B cell (primary cell): Measurements from ENCODE around the gene PRSS38. TPM values are rescaled to one million over a fixed set of nuclear protein-coding genes. Genes with fewer than 3 reads are reported as not detected.

ENCODE experiments used
- ATAC-seq: fragments of 200-7000 bp; cut with Tn5 transposase; one replicate; pipeline ENCODE4 v1.10.0; 2021; ENCODE audit warnings: low read depth, mild to moderate bottlenecking, moderate number of reproducible peaks, moderate library complexity
- CTCF ChIA-PET: fragments of 350-600 bp; sonication (Branson Sonifier 250); formaldehyde crosslinking; loops from one replicate; lab custom pipeline; 2021; ENCODE audit warnings: antibody characterized with exemption, inconsistent platforms; lab: Charles Lee
- POLR2A ChIA-PET: fragments of 350-600 bp; sonication (Branson Sonifier 250); formaldehyde crosslinking; loops from one replicate; lab custom pipeline; 2021; ENCODE audit warnings: antibody characterized with exemption; lab: Charles Lee
- DNase-seq: peaks from one replicate; pipeline ENCODE4 v3.0.0; 2013
- H2AFZ ChIP-seq: 2 replicates; pipeline ENCODE4 v1.6.1; 2012; ENCODE audit warnings: mild to moderate bottlenecking, low read depth, low read length; ENCODE audit not compliant: insufficient read depth, poor library complexity, severe bottlenecking
- H3K27ac ChIP-seq, 2 donors: 1 replicate in 1 of 2; 2 replicates in 1 of 2; pipeline ENCODE4 v1.5.1; 2012 to 2013; ENCODE audit warnings: low read length in 2 of 2, mild to moderate bottlenecking in 2 of 2, moderate library complexity in 1 of 2
- H3K27me3 ChIP-seq, 4 experiments: fragments of 200-600 bp in 1 of 4; sonication (generic) in 1 of 4; replicated peaks in 1 of 4; 1 replicate in 2 of 4; 2 replicates in 2 of 4; pipeline versions ENCODE4 v1.6.1 to v1.7.0; 2013 to 2016; ENCODE audit warnings: low read length in 3 of 4, mild to moderate bottlenecking in 2 of 4, mixed read lengths in 1 of 4, moderate library complexity in 1 of 4; ENCODE audit not compliant: insufficient read depth in 4 of 4, control insufficient read depth in 3 of 4; ENCODE audit errors: control extremely low read depth in 1 of 4
- H3K36me3 ChIP-seq, 2 experiments: replicated peaks in 1 of 2; 1 replicate in 1 of 2; 2 replicates in 1 of 2; pipeline versions ENCODE4 v1.6.1 to v1.7.1; 2013; ENCODE audit warnings: low read length in 1 of 2; ENCODE audit not compliant: insufficient read depth in 2 of 2, control insufficient read depth in 1 of 2; ENCODE audit errors: control extremely low read depth in 1 of 2, extremely low read depth in 1 of 2
- H3K4me1 ChIP-seq, 2 donors: fragments of 200-600 bp in 1 of 2; sonication (generic) in 1 of 2; 1 replicate in 1 of 2; 2 replicates in 1 of 2; pipeline versions ENCODE4 v1.5.1 to v1.6.1; 2013 to 2017; ENCODE audit warnings: low read length in 2 of 2; ENCODE audit not compliant: control insufficient read depth in 2 of 2, insufficient read depth in 2 of 2
- H3K4me2 ChIP-seq: replicated peaks from 2 replicates; pipeline ENCODE3; 2012; ENCODE audit warnings: mild to moderate bottlenecking, low read depth, low read length; ENCODE audit not compliant: poor library complexity, severe bottlenecking
- H3K4me3 ChIP-seq, 5 experiments: fragments of 200-600 bp in 1 of 5; sonication (generic) in 1 of 5; 1 replicate in 3 of 5; 2 replicates in 2 of 5; pipeline versions ENCODE4 v1.5.1 to v1.7.0; 2011 to 2016; ENCODE audit warnings: low read length in 4 of 5, mild to moderate bottlenecking in 4 of 5, low read depth in 2 of 5, control low read depth in 1 of 5, moderate library complexity in 1 of 5; ENCODE audit not compliant: insufficient read depth in 1 of 5; ENCODE audit errors: control extremely low read depth in 1 of 5, extremely low read depth in 1 of 5
- H3K79me2 ChIP-seq: fragments of 200-600 bp; sonication (generic); one replicate; pipeline ENCODE4 v1.6.0; 2016; ENCODE audit warnings: low read length; ENCODE audit not compliant: control insufficient read depth, insufficient read depth
- H3K9ac ChIP-seq: fragments of 200-600 bp; sonication (generic); 2 replicates; pipeline ENCODE4 v1.6.1; 2017; ENCODE audit warnings: mild to moderate bottlenecking, low read length, moderate library complexity
- H3K9me3 ChIP-seq, 3 donors: one replicate each; pipeline versions ENCODE4 v1.6.1 to v1.7.1; 2013; ENCODE audit warnings: low read length in 2 of 3; ENCODE audit not compliant: control insufficient read depth in 2 of 3, insufficient read depth in 1 of 3; ENCODE audit errors: control extremely low read depth in 1 of 3
- H4K20me1 ChIP-seq: 2 replicates; pipeline ENCODE4 v1.6.0; 2012; ENCODE audit warnings: mild to moderate bottlenecking, low read length; ENCODE audit not compliant: insufficient read depth, control insufficient read depth, poor library complexity, severe bottlenecking
- H3K27ac Mint-ChIP-seq: one replicate; pipeline ENCODE4 v1.8.0; 2021; ENCODE audit warnings: mixed read lengths
- H3K27me3 Mint-ChIP-seq: one replicate; pipeline ENCODE4 v1.8.0; 2021; ENCODE audit warnings: mixed read lengths
- H3K4me1 Mint-ChIP-seq: one replicate; pipeline ENCODE4 v1.8.0; 2021; ENCODE audit warnings: mixed read lengths
- H3K4me3 Mint-ChIP-seq: one replicate; pipeline ENCODE4 v1.8.0; 2021; ENCODE audit warnings: mixed read lengths
- H3K9me3 Mint-ChIP-seq: one replicate; pipeline ENCODE4 v1.8.0; 2022; ENCODE audit warnings: mixed read lengths; ENCODE audit not compliant: insufficient read depth
- CTCF ChIP-seq: fragments of 200-600 bp; IDR thresholded peaks from one replicate; pipeline ENCODE4 v1.8.0; 2022; ENCODE audit warnings: antibody characterized with exemption, mild to moderate bottlenecking
- EZH2 ChIP-seq: IDR thresholded peaks from 2 replicates; pipeline ENCODE4 v1.6.1; 2012; ENCODE audit warnings: borderline replicate concordance, low read depth, mild to moderate bottlenecking, moderate library complexity, low read length; ENCODE audit not compliant: insufficient read depth, poor library complexity, severe bottlenecking
- WGBS: methylation state at CpG from one replicate; pipeline ENCODE4 v1.1.5; 2013; ENCODE audit warnings: missing lambda C conversion rate; ENCODE audit not compliant: insufficient coverage; 5-methylcytosine and 5-hydroxymethylcytosine counted together
- intact Hi-C: fragments of 100-400 bp; cut with micrococcal nuclease; formaldehyde crosslinking; loops from one replicate; pipeline ENCODE4 v1.10.0; 2022
- polyA plus RNA-seq: library from polyadenylated mRNA; depleted of rRNA; stranded (reverse); fragments of >200 nt; gene quantifications from 2 replicates; pipeline ENCODE4 v1.2.3, GENCODE V29; 2012
- total RNA-seq, 2 donors: library from RNA; stranded (reverse); fragments of 120-200 nt in 1 of 2; gene quantifications; 1 replicate in 1 of 2; 2 replicates in 1 of 2; pipeline versions ENCODE4 v1.2.3 to v1.2.4, GENCODE V29; 2013 to 2022

Gene PRSS38
- total and polyA plus RNA-seq, 2 donors (not counting 1 experiment from before 2014, with no cell fraction given): not detected

- no CpG with 5 or more reads among the region's 4 CpGs for WGBS
- no peak for DNase-seq
- Mint-ChIP-seq H3K4me1 (no peaks in the 10 kb centered on the region), H3K4me3 (no peak overlapping the region), H3K27ac (no peak overlapping the region), H3K27me3 (no peaks in the 10 kb centered on the region), H3K9me3 (no peaks in the 10 kb centered on the region)
- POLR2A ChIA-PET: no interaction called here
- Histone ChIP-seq H3K27me3 (no peaks in the 10 kb centered on the region), H3K9ac (no peak overlapping the region), H3K4me1 (no peaks in the 10 kb centered on the region), H3K79me2 (no peaks in the 10 kb centered on the region), H3K27ac (no peak overlapping the region), H3K4me3 (no peak overlapping the region), H4K20me1 (no peaks in the 10 kb centered on the region), H3K36me3 (peaks cover 0 to 28% of the 10 kb centered on the region in 2 experiments), H2AFZ (no peak overlapping the region), H3K9me3 (no peaks in the 10 kb centered on the region), H3K4me2 (no peak overlapping the region)
- CTCF ChIA-PET: no interaction called here
- no peak for ATAC-seq
- TF ChIP-seq EZH2 (no peak), CTCF (no peak)
- intact Hi-C loops: no loop called here
Measured at GRCh38 chr1:227777646-227778045, 37.8 kb upstream of the PRSS38 start.

- H3K9me3 Mint-ChIP-seq: no peaks in the 10 kb centered on the region
- ChIA-PET CTCF (no interaction called here), POLR2A (no interaction called here)
- no peak for ATAC-seq
- no peak overlapping the region for H3K4me3 ChIP-seq
- no peaks in the 10 kb centered on the region for H3K9me3 ChIP-seq
- no peak for DNase-seq
- TF ChIP-seq CTCF (no peak), EZH2 (no peak)
- H3K9ac ChIP-seq: no peak overlapping the region
- WGBS: 96% methylated on average over 7 of the region's 8 CpGs
- no peak overlapping the region for H3K27ac Mint-ChIP-seq
- no peak overlapping the region for H3K27ac ChIP-seq
- no peaks in the 10 kb centered on the region for H3K79me2 ChIP-seq
- no peaks in the 10 kb centered on the region for H3K4me1 Mint-ChIP-seq
- H3K4me3 Mint-ChIP-seq: no peak overlapping the region
- H3K4me2 ChIP-seq: no peak overlapping the region
- no peaks in the 10 kb centered on the region for H4K20me1 ChIP-seq
- H3K36me3 ChIP-seq: peaks cover 0 to 30% of the 10 kb centered on the region in 2 experiments
- H2AFZ ChIP-seq: no peak overlapping the region
- intact Hi-C loops: no loop called here
- H3K27me3 Mint-ChIP-seq: no peaks in the 10 kb centered on the region
- no peaks in the 10 kb centered on the region for H3K4me1 ChIP-seq
- no peaks in the 10 kb centered on the region for H3K27me3 ChIP-seq
Measured at GRCh38 chr1:227778401-227778947, 37.0 kb upstream of the PRSS38 start.
